ENCODE results near the gene ODR4.
"Not testable (repeated sequence)": the region's sequence is repeated elsewhere in the genome, so short reads cannot be mapped to it uniquely, and the experiment has no call there.

ODR4 gene

DNA sequence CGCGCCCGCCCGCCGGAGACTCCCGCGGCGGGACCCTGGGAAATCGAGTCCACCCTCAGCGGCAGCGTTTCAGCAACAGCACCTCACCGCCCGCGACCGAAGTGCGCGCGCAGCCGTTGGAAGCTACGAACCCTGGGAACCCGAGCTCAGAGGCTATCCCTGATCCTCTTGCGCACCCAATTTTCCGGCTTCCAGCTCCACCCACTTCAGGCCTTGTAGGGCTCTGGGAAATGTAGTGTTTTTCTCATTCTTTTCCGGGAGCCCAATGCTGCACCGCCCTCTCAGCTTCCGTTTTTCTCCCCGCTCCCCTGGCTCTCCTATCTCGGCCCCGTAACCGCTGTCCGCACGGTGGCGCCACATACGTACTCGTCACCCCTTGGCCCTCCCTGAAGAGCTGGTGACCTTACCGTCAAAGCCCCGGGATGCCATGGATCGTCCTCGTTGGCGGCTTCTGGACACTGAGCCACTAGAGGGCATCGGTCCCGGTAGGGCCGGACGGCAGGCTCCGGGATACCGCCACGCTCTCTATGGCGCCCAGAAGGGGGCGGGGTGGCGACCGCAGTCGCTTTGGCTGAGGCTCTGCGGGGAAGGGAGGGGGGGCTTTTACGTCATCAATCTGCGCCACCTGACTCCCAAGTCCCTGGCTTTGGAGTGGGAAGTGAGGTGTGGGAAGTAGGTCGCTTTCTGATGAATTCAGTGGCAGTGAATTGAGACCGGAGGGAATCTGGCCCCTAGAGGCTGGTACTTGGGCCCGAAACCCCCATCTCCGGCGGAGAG lies at the start of gene ODR4, which contains the start of gene TPR:
TSS of gene ODR4 (plus strand) at position 687 of the 777 bp plus-strand sequence. CDS start 3,948 bp downstream, outside the sequence.
TSS of gene TPR (minus strand) at position 102 of the 777 bp plus-strand sequence. CDS start 225 bp downstream, outside the sequence.
- DNase-seq (ENCODE audit: low spot score) = peak; percentile 96

DNA sequence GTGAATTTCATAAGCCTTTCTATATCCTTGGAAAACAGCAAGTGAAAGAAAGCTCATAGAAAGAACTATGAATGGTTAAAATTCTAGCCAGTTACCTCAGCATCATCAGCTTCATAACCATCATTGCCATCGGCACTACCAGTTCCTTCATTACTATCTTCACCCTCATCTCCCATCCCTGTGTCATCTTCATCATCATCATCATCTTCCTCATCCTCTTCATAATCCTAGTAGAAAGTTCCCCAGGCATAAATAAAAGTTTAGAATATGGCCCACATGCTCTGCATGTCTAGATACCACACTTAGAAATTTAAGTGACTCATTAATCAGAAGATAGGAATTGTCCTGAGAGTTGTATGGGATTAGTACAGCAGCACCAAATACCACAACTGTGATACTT lies 49.6 kb upstream of the ODR4 start:
- no peak for DNase-seq (ENCODE audit: low spot score)

DNA sequence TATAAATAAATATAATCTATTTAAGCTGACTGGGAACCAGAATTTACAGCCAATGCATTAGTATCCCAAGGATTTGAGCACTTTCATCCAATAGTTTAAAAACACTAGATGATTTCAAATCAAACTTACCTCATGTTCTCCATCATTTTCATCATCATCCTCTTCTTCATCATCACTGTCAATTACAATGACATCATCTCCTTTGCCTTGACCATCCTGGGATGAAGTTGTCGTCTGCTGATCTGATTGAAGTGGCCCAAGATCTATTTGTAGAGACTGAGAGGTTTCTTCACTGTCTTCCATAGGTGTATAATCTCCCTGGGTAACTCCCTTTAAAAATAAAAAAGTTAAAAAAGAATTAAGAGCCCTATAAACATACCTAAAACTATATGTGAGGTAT lies 48.3 kb upstream of the ODR4 start:
- DNase-seq (ENCODE audit: low spot score) = no peak

DNA sequence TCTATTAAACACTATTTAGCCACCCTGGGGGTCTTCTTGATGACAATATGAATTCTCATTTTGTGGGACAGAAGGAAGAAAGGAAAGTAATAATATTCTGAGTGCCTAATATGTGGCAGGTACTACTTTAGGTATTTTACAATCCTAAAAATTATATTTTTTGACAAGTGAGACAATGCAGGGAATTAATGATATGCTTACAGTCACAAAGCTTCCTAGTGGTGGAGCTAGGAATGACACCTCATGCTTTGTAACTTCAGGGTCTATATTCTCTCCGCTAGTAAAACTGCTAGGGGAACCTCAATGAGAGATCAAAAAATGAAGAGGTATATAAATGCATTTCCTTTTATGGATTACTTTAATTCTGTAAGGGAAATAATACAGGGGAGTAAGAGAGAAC lies 44.9 kb upstream of the ODR4 start:
- no peak for DNase-seq (ENCODE audit: low spot score)

DNA sequence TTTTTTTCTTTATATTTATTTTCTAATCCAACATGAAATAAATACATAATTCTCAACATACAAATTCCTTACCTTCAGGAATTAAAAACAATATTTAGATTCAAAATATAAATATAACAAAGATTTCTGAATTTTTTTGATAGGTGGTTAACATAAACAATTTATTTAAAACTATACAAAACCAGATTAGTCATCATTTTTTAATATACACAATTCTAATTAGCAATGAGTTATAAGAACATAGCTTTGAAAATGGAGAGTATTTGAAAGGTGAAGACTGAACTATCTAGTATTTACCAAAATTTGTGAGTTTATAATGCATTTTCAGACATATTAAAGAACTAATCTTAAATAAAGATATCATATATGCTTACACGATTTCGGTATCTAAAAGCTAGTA lies 38.1 kb upstream of the ODR4 start:
- DNase-seq (ENCODE audit: low spot score) = no peak

DNA sequence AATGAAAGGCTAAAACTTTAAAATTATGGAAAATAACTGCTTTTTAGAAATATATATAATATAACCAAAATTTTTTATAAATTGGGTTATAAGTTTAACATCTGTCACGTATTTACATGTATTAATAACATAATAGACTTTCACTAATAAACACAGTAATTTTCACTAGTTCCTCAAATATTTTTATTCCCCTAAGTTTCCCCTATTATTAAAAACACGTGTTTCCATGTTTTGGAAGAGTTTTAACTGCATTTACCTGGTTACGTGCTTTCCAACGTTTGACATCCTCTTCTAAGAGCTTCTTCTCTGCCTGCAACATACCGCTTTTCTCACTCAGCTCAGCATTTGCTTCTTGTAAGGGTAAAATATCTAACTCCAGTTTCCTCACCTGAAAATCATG lies 34.9 kb upstream of the ODR4 start:
- DNase-seq (ENCODE audit: low spot score) = no peak

DNA sequence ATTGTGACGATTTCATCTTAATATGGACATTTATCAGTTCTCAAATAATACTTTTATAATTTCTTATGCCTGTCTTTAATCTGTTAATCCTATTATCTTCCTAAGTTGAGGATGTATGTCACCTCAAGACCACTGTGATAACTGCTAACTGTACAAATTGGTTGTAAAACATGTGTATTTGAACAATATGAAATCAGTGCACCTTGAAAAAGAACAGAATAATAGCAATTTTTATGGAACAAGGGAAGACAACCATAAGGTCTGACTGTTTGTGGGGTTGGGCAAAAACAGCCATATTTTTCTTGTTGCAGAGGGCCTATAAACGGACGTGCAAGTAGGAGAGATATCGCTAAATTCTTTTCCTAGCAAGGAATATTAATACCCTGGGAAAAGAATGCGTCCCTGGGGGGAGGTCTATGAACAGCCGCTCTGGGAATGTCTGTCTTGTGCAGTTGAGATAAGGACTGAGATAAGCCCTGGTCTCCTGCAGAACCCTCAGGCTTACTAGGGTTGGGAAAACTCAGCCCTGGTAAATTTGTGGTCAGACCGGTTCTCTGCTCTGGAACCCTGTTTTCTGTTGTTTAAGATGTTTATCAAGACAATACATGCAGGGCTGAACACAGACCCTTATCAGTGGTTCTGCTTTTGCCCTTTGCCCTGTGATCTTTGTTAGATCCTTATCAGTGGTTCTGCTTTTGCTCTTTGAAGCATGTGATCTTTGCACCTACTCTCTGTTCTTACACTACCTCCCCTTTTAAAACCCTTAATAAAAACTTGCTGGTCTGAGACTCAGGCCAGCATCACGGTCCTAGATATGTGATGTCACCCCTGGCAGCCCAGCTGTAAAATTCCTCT lies 27.6 kb upstream of the ODR4 start:
- not testable (repeated sequence) for DNase-seq (ENCODE audit: low spot score)

DNA sequence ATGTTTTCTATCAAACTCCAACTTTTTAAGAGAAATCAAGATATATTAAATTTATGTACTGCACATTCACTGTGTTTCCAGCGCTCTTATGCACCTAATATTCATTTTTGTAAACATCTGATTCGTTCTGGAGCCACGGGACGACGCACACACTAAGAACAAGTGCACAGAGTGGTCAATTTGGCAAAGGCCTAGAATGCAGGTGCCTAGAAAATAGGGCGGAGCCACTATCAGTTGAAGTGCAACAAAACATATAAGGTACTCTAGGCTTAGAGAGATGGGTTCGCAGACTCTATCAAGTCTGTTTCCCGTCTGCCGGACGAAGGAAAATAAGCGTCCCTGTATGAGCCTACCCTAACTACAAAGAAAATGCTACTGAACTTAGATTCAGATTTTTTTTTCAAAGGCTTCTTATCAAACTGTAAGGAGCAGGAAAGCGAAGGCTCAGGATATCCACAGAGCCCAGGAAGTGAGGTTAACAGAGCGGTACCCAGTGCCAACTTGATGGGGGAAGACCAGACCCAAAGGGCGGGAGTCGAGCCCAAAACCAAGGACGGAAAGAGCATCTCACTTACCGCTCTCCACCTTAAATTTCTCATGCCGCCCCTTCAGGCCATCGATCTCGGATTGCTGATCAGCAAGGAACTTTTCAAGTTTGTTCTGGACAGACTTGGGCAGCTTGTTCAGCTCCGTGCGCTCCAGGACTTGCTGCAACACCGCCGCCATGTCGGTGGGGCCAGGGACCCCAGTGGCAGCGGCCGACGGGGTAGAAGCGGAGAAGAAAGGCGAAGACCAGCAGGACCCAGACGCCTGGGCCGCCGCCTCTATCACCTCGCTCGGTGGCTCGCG lies 1.1 kb upstream of the ODR4 start:
- peak; percentile 27 for DNase-seq (ENCODE audit: low spot score)

DNA sequence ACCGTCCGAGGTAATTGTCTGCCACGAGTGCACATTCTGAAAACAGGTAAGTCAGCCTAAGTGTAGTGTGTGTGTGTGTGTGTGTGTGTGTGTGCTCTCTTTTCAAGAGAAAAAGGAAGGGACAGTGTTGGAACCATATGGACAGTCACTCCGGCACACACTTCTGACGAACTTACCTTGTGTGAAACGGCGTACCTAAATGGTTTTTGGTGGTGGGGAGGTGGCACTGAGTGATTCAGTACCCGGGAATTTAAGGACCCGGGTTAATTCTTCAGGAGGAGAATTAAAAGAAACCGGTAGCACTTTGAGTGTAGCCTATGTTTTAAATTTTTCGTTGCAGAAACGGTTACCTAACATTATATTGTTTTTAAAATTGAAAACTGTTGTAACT lies 286 bp downstream of the ODR4 start:
- no peak for DNase-seq (ENCODE audit: low spot score)

DNA sequence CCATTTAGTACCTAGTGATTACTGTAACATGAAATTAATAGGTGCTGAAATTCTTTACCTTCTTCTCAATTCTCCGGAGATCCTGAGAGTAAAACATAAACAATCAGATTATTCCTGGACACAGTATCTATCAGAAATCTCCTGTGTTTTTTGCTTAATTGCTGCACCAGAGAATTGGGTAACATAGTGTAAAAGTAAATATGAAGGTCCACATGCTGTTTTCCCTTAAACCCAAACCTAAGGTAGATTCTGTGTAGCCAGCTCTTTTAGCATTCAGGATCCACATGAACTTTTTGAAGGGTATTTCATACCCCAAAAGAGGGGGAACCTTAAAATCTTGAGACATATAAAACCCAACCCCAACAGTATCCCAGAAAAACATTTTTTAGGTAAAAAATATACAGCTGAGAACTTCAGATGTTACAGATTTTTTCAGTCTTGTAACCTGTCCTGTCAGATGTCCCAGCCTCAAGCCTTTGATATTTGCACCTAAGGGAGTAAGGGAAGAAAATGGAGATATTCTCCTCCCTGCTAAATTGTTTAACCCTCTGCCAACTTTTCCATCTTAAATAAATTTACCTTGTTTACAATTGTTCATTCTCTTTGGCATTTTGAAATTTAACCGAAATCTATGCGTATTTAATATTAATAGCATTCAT lies 11.2 kb downstream of the ODR4 start:
- no peak for DNase-seq (ENCODE audit: low spot score)

DNA sequence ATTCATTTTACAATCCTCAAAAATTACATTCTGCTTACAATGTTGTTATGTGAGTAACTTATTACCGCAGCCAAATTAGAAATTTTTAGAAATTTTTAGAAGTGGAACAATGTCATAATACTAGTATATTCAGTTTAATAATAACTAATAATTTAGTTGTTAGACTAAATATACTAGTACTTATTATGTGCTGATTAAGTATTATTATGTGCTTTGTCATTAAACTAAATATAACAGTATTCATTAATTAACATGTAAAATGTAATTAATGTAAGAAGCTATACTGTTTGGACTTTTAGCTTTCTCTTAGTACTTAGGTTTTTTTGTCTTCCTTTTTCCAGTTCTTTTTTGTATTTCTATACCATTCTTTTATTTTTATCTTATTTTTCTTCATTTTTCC lies 15.3 kb downstream of the ODR4 start:
- DNase-seq (ENCODE audit: low spot score) = no peak

DNA sequence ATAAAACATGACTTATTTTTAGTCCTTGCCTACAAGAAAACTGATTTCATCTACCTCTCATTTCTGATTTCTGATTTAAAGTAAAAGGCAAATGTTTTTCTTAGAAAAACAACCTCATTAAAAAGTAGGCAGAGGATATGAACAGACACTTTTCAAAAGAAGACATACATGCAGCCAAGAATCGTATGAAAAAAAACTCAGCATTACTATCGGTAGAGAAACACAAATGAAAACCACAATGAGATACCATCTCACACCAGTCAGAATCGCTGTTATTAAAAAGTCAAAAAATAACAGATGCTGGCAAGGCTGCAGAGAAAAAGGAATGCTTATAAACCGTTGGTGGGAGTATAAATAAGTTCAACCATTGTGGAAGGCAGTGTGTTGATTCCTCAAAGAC lies 16.2 kb downstream of the ODR4 start:
- DNase-seq (ENCODE audit: low spot score) = no peak

DNA sequence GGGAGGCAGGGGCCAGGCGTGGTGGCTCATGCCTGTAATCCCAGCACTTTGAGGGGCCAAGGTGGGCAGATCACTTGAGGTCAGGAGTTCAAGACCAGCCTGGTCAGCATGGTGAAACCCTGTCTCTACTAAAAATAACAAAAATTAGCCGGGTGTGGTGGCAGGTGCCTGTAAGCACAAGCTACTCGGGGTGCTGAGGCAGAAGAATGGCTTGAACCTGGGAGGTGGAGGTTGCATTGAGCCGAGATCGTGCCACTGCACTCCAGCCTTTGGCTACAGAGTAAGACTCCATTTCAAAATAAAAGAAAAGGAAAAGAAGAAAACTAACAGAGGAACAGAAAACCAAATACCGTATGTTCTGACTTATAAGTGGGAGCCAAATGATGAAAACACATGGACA lies 17.1 kb downstream of the ODR4 start:
- not testable (repeated sequence) for DNase-seq (ENCODE audit: low spot score)

DNA sequence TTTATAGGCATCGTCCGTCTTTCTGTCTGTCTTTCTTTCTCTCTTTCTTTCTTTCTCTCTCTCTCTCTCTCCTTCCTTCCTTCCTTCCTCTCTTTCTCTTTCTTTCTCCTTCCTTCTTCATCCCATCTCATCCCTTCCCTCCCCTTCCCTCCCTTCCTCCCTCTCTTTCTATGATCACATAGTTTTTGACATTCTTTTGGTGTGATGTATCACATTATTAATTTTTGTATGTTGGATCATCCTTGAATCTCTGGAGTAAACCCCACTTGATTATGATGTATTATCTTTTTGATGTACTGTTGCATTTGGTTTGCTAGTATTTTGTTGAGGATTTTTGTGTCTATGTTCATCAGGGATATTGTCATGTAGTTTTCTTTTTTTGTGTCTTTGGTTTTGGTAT lies 25.8 kb downstream of the ODR4 start:
- DNase-seq (ENCODE audit: low spot score) = not testable (repeated sequence)

DNA sequence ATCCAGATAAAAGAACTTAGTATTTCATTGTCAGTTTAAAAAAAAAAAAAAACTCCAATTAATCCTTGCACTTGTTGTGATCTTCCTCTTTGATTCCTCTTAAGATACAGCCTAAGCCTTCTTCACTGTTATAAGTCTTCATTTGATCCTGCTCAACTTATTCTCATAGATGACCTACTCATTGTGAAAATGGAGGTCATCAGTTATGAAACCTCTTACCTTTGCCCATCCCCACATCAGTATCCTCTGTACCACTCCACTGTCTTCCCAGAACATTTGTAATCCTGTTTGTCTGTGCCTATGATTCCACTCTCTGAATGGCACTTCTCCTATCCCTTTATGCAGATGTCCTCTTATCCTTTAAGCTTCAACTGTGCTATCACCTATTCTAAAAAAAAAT lies 28.0 kb downstream of the ODR4 start:
- no peak for DNase-seq (ENCODE audit: low spot score)

DNA sequence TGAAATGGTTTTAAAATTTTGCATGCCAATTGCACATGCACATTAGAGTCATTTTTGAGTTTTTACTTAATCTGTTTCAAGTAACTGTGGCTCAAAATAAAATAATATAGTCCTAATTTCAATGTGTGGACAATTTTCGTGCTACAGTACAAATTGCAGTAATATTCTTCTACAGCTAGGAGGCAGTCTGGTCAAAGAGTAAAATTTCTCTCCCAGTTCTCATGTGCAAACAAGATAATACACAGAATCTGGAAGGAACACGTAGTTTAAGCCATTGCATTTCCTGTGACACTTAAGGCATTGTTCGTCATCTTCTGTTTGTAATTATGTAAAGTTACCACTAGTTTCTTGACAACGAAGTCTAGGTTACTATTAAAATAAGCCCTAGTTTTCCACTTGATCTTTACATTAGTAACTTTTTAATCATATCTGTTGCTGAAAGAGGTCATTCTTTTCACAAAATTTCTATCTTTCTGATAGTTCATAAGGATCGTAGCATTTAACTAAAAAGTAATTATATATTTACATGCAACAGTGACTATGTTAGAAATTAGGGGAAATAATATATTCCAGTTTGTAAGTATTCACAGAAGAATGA lies 28.9 kb downstream of the ODR4 start:
- peak; percentile 13 for DNase-seq (ENCODE audit: low spot score)

DNA sequence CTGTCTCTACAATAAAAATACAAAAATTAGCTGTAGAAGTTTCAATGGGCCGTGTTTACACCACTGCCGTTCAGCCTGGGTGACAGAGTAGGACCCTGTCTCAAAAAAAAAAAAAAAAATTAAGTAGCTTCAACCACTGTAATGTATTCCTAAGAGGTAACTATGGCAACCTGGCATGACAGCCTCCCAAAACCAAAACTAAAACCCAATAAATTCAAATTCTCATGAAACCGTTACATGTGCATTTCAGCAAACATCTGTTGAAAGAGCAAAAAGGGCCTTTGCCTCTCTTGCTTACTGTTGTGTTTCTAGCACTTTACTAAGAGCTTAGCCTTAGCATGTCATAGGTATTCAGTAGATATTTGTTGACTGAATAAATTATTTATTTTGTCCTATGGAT lies 33.5 kb downstream of the ODR4 start:
- DNase-seq (ENCODE audit: low spot score) = no peak

DNA sequence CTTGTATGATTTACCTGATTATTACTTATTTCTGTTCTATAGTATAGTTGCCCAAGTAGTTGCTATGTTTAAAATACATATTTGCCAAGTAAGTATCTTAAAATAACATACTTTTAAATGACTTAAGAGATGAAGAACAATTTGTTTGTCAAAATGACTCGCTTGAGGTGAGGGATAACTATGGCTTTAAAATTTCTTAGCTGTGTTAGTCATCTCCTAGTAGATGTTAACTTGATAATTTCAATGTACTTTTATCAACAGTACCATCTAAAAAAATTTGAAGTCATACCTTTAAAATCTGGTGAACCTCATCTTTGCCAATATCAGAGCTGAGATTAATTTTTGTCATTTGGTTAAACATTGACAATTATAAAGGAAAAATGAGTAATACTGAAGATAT lies 37.7 kb downstream of the ODR4 start:
- DNase-seq (ENCODE audit: low spot score) = no peak

DNA sequence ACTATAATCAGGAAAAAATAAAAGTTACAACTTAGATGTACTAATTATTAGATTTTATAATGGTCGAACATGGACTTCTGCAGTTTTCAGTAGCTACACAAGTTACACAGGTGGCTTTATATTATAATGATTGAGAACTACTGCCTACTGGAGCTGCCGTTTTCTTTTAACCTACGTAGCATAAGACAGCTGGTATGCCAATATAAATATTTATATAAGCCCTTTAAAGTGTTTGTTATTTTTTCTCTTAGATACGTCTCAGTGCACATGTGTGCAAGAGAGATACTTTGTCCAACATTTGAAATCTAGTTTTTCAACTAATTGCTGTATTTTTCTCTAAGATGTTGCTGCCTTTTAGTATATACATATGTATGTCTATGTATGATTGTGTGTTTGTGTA lies 42.9 kb downstream of the ODR4 start:
- no peak for DNase-seq (ENCODE audit: low spot score)

DNA sequence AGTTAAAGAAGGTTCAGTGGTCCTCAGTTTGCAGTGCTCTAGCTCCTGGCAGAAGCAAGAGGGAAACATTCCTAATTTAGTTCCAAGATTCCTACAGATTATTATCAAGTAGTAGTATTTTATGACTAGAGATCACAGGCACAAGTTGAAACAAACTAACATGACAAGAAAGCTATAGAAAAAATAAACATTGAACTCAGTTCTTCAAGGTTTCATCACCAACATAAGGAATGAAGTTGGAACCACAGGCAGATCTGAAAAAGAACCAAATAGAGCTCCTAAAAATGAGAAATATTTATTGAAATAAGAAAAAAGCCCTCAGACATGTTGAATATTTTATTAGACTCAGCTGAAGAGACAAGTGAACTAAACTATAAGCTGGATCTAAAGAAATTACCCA lies 44.7 kb downstream of the ODR4 start:
- no peak for DNase-seq (ENCODE audit: low spot score)

DNA sequence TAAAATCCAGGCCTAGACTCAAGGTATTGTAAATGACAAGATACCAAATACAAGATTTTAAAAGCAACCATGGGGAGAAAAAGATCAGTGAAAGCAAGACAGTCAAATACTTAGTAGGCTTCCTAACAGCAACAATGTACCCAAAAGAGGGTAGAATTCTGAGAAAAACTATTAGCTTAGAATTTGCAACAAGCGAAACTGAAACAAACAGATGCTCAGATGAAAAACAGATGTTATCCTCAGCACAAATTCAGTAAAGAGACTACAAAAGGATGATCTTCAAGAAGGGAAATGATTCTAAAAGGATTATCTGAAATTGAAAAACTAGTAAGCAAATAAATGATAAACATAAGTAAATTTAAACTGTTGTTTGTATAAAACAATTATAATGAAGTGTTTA lies 45.3 kb downstream of the ODR4 start:
- DNase-seq (ENCODE audit: low spot score) = no peak
